GM18508 (cell line): ENCODE data around the gene LENG1.

Experiments
- ATAC-seq: cut with Tn5 transposase; IDR thresholded peaks from one replicate; pipeline ENCODE4 v1.9.1; 2021; ENCODE audit warnings: moderate number of reproducible peaks; ENCODE audit not compliant: insufficient read depth, unreplicated experiment

Gene LENG1

GRCh38 chr19:54147676-54148075 is 11.8 kb downstream of the LENG1 start:
- no peak for ATAC-seq

GRCh38 chr19:54145541-54146158 is 13.9 kb downstream of the LENG1 start:
- no peak for ATAC-seq

- no peak for ATAC-seq
Observed at GRCh38 chr19:54142166-54142780, 17.2 kb downstream of the LENG1 start.

GRCh38 chr19:54141356-54141755 is 18.2 kb downstream of the LENG1 start:
- no peak for ATAC-seq

GRCh38 chr19:54138489-54139256 is 20.8 kb downstream of the LENG1 start:
- ATAC-seq = no peak

- ATAC-seq = no peak
Observed at GRCh38 chr19:54137699-54138488, 21.6 kb downstream of the LENG1 start, which contains the start of gene CNOT3. CNOT3 (plus strand) TSS chr19:54137762; CDS start chr19:54142979, 5,217 bp downstream.

- peak; percentile 68 for ATAC-seq
Observed at GRCh38 chr19:54136864-54137698, 22.4 kb downstream of the LENG1 start.

- no peak for ATAC-seq
Observed at GRCh38 chr19:54136086-54136863, 23.2 kb downstream of the LENG1 start.

- ATAC-seq = no peak
Observed at GRCh38 chr19:54133957-54134590, 25.4 kb downstream of the LENG1 start.

GRCh38 chr19:54133312-54133956 is 26.1 kb downstream of the LENG1 start:
- no peak for ATAC-seq

GRCh38 chr19:54129617-54129996 is 29.9 kb downstream of the LENG1 start:
- no peak for ATAC-seq

- no peak for ATAC-seq
Observed at GRCh38 chr19:54128796-54129616, 30.5 kb downstream of the LENG1 start.

- ATAC-seq = no peak
Observed at GRCh38 chr19:54128441-54128725, 31.1 kb downstream of the LENG1 start.

- no peak for ATAC-seq
Observed at GRCh38 chr19:54127688-54128440, 31.7 kb downstream of the LENG1 start.

- no peak for ATAC-seq
Observed at GRCh38 chr19:54125713-54126112, 33.8 kb downstream of the LENG1 start.

GRCh38 chr19:54124393-54124792 is 35.1 kb downstream of the LENG1 start:
- no peak for ATAC-seq

GRCh38 chr19:54123682-54124081 is 35.8 kb downstream of the LENG1 start:
- no peak for ATAC-seq
